PFSK-1 (cell line): ENCODE results near the gene SLC12A8.

Source experiments
- REST ChIP-seq, 2 experiments: IDR thresholded peaks; 2 replicates each; pipeline versions ENCODE4 v1.6.1 to v1.8.0; 2011 to 2012; ENCODE audit warnings: low read depth in 2 of 2, low read length in 2 of 2, control low read depth in 1 of 2, inconsistent platforms in 1 of 2, mild to moderate bottlenecking in 1 of 2, moderate library complexity in 1 of 2; ENCODE audit not compliant: insufficient read depth in 1 of 2
- SIN3A ChIP-seq: IDR thresholded peaks from 2 replicates; pipeline ENCODE4 v1.6.1; 2012; ENCODE audit warnings: mild to moderate bottlenecking, low read length, moderate library complexity, borderline replicate concordance; ENCODE audit not compliant: insufficient read depth

DNA sequence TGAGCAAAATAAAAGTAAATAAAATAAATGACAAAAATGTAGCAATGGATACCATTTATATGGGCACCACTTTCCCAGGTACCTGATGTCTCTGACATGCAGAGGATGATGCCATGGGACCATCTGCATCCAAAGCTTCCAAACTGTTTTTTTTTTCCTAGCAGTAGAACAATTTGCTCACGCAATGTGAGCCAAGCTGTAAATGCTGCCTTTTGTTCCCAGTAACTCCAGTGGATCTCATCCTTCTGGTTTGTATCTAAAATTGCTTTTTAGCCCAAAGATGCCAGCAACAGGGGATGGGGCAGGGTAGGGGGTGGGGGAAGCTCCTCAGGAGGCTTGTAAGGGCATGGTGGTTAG lies 32.7 kb downstream of the SLC12A8 start:
- no peak for TF ChIP-seq REST (IDR thresholded peaks at IDR 0.05; ENCODE audit: insufficient read depth in 1 of 2, low read depth in 2 of 2, low read length in 2 of 2)
- no peak for TF ChIP-seq SIN3A
